Left kidney (tissue), 2 donors: Measurements from ENCODE around the gene PPARA. TPM values are rescaled to one million over a fixed set of nuclear protein-coding genes. Genes with fewer than 3 reads are reported as not detected.

Experiments used
- DNase-seq: peaks from one replicate; pipeline ENCODE4 v3.0.0-alpha.2; 2013
- polyA plus RNA-seq: library from polyadenylated mRNA; unstranded; fragments of 120-200 nt; gene quantifications from one replicate; pipeline ENCODE4 v1.2.1, GENCODE V29; 2013; ENCODE audit not compliant: insufficient read length

The PPARA gene
- polyA plus RNA-seq, 1 donor = 32.4 TPM

GRCh38 chr22:46142548-46143490, 7.5 kb upstream of the PPARA start:
- DNase-seq = no peak

DNA sequence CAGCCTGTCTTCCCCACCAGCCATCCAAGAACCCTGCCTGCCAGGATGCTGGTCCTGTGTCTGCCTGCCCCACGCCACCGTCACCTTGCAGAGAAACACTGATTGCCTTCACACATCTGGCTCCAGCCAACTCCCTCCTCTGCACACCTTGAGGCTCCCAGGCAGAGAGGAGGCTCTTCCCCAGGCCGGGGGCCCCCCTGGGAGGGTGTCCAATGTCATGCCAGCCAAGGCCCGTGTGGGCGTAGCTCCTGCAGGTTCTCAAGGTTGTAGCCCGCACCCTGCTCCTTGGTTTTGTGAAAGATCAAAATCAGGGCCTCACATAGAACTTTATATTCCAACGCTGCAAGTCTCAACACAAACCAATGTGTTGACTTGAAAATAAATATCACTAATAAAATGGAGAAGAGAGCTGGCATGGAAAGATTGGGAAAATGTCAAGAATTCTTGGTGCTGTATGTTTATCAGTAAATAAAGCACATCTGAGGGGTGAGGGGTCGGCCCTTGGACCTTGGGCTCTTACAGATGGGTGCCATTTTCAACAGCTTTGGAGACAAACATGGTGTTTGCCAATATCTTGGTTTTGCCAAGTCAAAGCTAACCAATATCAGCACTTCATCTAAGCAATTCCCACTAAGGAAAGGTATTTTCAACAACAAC, 6.7 kb upstream of the PPARA start:
- no peak for DNase-seq

GRCh38 chr22:46145361-46145851, 4.9 kb upstream of the PPARA start:
- DNase-seq = no peak

DNA sequence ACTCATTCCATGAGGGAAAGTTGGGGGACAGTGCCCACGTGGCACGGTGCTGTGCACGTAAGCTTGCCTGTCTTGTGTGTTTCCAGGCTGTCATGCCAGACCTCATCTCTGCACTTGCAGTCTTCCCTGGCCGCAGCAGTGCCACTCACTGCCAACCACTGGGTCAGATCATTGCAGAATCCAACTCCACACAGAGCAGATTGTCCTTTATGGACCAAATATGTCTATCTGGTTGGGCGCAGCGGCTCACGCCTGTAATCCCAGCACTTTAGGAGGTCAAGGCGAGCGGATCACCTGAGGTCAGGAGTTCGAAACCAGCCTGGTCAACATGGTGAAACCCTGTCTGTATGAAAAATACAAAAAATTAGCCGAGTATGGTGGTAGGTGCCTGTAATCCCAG, 4.4 kb upstream of the PPARA start:
- no peak for DNase-seq

- no peak for DNase-seq
These were observed 4.0 kb upstream of the PPARA start for GRCh38 chr22:46146329-46146728.

DNA sequence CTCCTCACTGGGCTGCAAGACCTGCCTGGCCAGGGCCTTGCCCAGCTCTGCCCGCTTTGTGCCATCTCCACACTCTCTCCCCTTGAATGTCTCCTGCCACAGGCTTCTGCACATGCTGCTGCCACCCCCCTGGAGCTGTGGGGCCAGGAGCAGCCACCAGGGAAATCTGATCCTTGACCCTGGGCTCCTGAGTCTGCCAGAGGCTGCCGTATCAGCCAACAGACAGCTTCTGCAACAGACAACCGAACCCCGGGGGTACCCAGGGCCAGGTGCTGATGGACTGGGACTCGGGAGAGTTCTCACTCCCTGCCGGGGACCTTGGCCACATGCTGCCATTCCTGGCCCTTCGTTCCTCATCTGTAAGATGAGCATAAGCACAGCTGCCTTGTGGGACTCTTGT, 3.3 kb upstream of the PPARA start:
- no peak for DNase-seq

- DNase-seq = no peak
These were observed 2.7 kb upstream of the PPARA start for GRCh38 chr22:46147471-46148267.

- no peak for DNase-seq
These were observed 2.0 kb upstream of the PPARA start for GRCh38 chr22:46148336-46148735.

DNA sequence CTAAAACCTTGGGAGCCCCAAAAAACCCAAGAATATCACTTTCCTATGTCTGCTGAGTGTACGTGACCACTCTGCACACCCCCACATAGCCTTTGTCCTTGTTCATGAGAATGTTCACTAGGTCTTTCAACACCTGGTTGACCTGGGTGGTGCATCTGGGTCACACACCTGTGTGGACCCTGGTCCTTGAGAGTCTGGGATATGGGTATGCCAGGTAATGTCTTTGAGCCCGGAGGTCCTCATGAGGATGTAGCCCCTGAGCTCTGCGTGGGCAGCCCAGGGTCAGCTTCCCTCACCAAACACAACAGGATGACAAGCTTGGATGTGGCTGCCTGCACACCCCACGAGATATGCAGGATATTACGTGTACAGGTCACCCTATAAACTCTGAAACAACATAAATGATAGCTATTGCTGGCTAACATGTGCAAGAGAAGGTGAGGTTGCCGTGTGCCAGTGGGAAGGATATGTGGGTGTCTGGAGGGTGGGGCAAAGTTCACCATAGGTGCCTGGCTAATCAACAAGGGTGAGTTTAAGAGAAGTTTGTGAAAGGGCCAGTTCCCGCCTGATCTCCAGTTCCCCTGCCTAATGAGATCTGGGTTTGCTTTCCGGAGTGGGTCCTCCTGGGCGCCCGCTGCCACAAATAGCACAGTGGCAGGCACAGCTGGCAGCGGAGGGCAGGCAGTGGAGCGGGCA, 1.4 kb upstream of the PPARA start:
- no peak for DNase-seq

DNA sequence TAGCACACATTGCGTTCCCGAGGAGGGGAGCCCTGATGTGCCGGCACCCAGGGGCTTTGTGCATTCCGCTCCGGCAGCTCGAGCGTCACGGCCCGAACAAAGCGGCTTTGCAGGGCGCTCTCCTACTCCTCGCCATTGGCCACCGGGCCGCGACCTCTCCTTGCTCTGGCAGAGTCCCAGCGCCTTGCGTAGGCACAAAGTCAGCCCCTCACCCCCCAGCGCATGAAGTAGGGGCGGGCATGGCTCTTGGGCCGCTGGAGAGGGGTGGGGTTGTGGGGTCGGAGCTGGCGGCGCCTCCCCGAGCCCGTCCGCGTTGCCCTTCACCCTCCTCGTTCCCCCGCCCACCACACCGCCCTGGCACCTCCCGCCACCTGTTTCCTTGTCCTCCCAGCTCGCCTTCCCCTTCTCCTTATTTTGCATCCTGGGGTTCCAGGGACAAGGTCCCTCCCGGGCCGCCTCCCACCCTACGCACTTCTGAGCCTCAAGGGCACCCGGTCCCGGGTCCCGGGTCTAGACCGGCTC, 753 bp upstream of the PPARA start:
- DNase-seq = no peak

- DNase-seq = no peak
These were observed 540 bp downstream of the PPARA start for GRCh38 chr22:46150655-46151477.

GRCh38 chr22:46153930-46154329, 3.6 kb downstream of the PPARA start:
- DNase-seq = no peak

DNA sequence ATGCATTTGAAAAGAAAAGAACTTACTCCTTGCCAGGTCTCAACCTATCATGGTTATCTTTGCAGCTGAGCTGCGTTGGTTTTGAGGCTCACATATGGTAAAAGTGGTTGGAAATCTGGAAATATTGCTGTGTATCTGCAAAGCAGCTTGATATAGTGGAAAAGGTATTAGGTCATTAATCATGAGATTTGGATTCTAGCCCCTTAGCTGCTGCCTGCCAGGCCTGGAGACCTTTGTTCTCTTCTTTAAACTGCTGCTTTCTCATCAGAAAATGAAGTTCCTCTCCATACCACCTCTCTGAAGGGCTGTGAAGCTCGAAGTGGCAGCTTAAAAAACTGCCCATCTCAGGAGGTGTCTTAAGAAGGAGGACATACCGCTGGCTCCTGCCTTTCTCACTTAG, 5.7 kb downstream of the PPARA start:
- DNase-seq = no peak

GRCh38 chr22:46158283-46158682, 8.0 kb downstream of the PPARA start:
- no peak for DNase-seq

GRCh38 chr22:46159212-46159611, 8.9 kb downstream of the PPARA start:
- DNase-seq = no peak

DNA sequence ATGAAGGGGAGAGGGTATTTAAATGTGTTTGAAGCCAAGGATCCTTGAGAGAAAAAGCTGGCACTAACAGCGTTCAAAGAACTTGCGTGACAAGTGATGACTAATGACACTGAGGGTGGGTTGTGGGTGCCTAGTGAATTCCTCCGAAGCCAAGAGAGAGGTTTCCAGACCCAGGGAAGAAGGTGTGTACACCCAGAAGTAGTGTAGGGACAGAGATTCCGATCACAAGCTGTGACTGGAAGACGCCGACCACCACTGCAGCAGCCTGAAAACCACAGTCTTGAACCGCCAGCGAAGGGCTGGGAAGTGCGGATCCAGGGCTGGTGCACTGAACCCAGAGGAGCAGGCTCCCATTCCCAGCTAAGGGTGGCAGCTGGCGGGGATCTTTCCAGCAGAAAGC, 9.5 kb downstream of the PPARA start:
- no peak for DNase-seq

DNA sequence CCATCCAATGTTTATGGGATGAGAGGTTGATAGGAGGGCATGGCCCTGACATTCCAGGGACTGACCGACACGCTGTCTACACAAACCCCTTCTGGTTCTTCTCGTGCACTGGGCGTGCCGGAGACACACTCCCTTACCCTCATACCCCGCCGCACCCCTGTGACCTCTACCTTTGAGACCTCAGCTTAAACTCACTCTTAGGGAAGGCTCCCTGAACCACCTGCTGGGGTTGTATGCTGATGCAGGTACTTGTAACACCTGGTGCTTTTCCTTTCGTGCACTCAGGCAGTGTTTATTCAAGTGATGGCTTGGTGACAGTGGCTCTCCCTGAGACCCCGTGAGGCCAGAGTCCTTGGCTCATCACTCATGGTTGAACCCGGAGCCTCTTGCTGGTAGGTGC, 12.0 kb downstream of the PPARA start:
- DNase-seq = no peak

DNA sequence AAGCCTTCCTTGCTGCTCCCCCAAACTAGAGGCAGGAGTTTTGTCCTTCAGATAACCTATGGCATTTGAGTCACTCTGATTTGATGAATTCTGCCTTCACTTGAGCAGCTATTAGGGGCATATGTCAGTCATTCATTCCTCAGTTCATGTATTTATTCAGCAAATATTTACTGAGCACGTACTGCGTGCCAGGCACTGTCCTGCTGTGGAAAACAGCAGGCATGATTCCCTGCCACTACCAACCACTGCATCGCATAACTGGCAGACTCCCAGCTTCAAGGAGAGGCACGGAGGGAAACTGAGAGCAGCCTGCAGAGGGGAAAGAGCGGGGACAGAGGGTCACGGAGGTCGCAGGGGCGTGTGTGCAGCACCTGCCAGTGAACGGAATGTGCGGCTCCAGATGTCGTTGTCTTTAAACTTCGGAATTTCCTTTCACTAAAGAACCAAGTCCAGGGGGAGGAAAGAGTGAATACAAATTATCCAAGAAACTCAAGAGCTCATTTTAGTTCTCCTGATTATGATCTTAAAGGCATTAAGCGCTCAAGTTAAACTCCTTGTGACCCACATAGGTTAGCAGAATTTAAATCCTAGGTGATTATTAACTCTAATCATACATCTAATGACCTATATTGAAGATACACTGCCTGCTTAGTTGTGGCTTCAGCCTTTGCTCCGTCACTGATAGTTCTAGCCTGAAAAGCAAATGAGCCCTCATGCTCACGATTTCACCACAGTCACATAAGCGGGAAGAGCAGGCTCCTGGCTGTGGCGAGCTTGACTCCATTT, 12.6 kb downstream of the PPARA start:
- DNase-seq = no peak

DNA sequence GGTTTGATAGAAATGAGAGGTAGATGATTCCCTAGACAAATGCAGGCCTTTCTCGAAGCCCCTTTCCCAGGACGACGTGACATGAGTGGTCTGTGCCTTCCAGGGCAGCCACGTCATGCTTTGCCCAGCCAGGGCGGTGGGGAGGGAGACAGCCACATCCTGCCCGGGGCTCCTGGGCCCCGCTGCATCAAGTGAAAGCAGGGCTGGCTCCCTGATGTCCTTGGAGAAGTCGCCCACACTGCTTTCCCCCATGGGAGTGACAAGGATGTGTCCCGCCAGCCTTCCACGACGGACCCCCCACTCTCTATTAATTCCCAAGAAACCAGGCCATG, 13.2 kb downstream of the PPARA start:
- no peak for DNase-seq

- no peak for DNase-seq
These were observed 15.7 kb downstream of the PPARA start for GRCh38 chr22:46165977-46166376.
